Esophagus (tissue), 2 donors: ENCODE measurements around the gene AIG1. TPM values are rescaled to one million over a fixed set of nuclear protein-coding genes. Genes with fewer than 3 reads are reported as not detected.

Experiments
- H3K27ac ChIP-seq, 2 donors: one replicate each; pipeline ENCODE4 v1.5.1; 2013; ENCODE audit warnings: low read depth in 2 of 2, mild to moderate bottlenecking in 2 of 2, inconsistent platforms in 1 of 2, low read length in 1 of 2, moderate library complexity in 1 of 2
- H3K27me3 ChIP-seq, 2 donors: one replicate each; pipeline ENCODE4 v1.6.1; 2013; ENCODE audit warnings: low read length in 2 of 2, control low read depth in 1 of 2, mild to moderate bottlenecking in 1 of 2; ENCODE audit not compliant: insufficient read depth in 2 of 2, control insufficient read depth in 1 of 2
- H3K36me3 ChIP-seq, 2 donors: one replicate each; pipeline ENCODE4 v1.6.1; 2013; ENCODE audit warnings: low read length in 1 of 2; ENCODE audit not compliant: control insufficient read depth in 2 of 2, insufficient read depth in 2 of 2
- H3K4me1 ChIP-seq, 2 donors: one replicate each; pipeline ENCODE4 v1.6.1; 2013; ENCODE audit warnings: low read length in 1 of 2; ENCODE audit not compliant: control insufficient read depth in 2 of 2, insufficient read depth in 2 of 2
- H3K4me3 ChIP-seq, 2 donors: one replicate each; pipeline ENCODE4 v1.5.1; 2013; ENCODE audit warnings: low read length in 2 of 2, mild to moderate bottlenecking in 2 of 2, low read depth in 1 of 2, moderate library complexity in 1 of 2
- H3K9me3 ChIP-seq, 2 donors: one replicate each; pipeline ENCODE4 v1.6.1; 2013; ENCODE audit warnings: mild to moderate bottlenecking in 2 of 2, low read depth in 1 of 2, low read length in 1 of 2, moderate library complexity in 1 of 2; ENCODE audit not compliant: control insufficient read depth in 2 of 2, insufficient read depth in 1 of 2
- WGBS, 2 donors: extraction: QIAGEN DNeasy Blood & Tissue Kit; methylation state at CpG; one replicate each; pipeline ENCODE4 v1.1.7; 2013; 5-methylcytosine and 5-hydroxymethylcytosine counted together
- polyA plus RNA-seq, 2 donors: library from polyadenylated mRNA; stranded (reverse); fragments of 200-250 nt; gene quantifications; one replicate each; pipeline ENCODE4 v1.2.3, GENCODE V29; 2013
- donor health status: healthy with polysubstance abuse.
- donor health status: Bipolar disorder and iron deficiency.

AIG1 gene
- polyA plus RNA-seq, 2 donors = 28.5 to 44.6 TPM

DNA sequence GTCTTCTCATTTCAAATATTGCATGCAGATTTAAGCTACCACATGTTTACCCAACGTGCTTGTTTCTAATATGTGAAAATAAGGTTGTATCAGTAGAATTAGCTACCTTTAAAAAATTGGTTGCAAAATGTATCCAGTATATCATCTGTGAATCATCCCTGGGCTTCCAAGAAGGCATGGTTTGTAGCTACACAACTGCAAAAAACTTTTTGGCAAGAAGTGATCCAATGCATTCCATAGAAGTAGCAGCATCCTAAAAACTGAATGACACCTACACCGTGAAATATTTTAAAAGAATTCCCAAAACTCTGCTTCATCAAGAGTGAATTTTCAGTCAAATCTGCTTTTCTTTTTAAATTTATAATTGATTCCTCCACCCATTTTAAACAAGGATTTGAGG, 89.1 kb downstream of the AIG1 start:
- H3K4me3 ChIP-seq = no peak overlapping the region
- WGBS, 2 donors = 54 to 67% methylated on average over 2 of the region's 2 CpGs
- no peaks in the 10 kb centered on the region for H3K4me1 ChIP-seq
- peaks cover 0 to 2% of the 10 kb centered on the region in 2 donors for H3K36me3 ChIP-seq
- no peaks in the 10 kb centered on the region for H3K27me3 ChIP-seq
- no peaks in the 10 kb centered on the region for H3K9me3 ChIP-seq
- H3K27ac ChIP-seq = no peak overlapping the region

- H3K4me3 ChIP-seq = no peak overlapping the region
- no peak overlapping the region for H3K27ac ChIP-seq
- WGBS, 2 donors = 96 to 100% methylated on average over 1 of the region's 1 CpG
- no peaks in the 10 kb centered on the region for H3K9me3 ChIP-seq
- H3K36me3 ChIP-seq = peaks cover 0 to 2% of the 10 kb centered on the region in 2 donors
- H3K4me1 ChIP-seq = no peaks in the 10 kb centered on the region
- no peaks in the 10 kb centered on the region for H3K27me3 ChIP-seq
Observed at GRCh38 chr6:143150281-143150680, 89.6 kb downstream of the AIG1 start.

- WGBS, 2 donors = 89 to 94% methylated on average over 3 of the region's 3 CpGs
- Histone ChIP-seq H3K36me3 (peaks cover 0 to 2% of the 10 kb centered on the region in 2 donors), H3K27me3 (no peaks in the 10 kb centered on the region), H3K4me3 (no peak overlapping the region), H3K27ac (no peak overlapping the region), H3K9me3 (no peaks in the 10 kb centered on the region), H3K4me1 (no peaks in the 10 kb centered on the region)
Observed at GRCh38 chr6:143151381-143151780, 90.7 kb downstream of the AIG1 start.

DNA sequence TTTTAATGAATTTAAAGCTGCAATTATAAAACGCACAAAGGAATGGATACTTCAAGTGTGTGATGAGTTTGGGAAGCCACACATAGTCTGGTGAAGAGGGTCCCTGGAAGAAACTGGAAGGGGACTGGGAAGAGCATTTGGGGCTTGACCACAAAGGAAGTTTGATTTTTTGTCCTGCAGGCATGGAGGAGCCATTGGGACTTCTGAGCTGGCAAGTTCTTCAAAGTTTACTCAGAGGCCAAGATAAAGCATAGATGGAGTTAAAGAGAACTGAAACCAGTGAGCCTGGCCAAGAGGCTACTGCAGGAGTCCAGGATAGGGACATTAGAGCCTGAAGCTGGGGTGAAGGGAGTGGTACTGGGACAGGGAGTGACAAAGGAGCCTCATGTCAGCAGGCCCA, 95.0 kb downstream of the AIG1 start:
- WGBS, 2 donors = 97 to 99% methylated on average over 1 of the region's 1 CpG
- Histone ChIP-seq H3K9me3 (no peaks in the 10 kb centered on the region), H3K27ac (no peak overlapping the region), H3K4me3 (no peak overlapping the region), H3K4me1 (no peaks in the 10 kb centered on the region), H3K36me3 (peaks cover 0 to 2% of the 10 kb centered on the region in 2 donors), H3K27me3 (no peaks in the 10 kb centered on the region)

- 61 to 84% methylated on average over 2 of the region's 2 CpGs for WGBS, 2 donors
- Histone ChIP-seq H3K4me3 (no peak overlapping the region), H3K27me3 (no peaks in the 10 kb centered on the region), H3K36me3 (peaks cover 0 to 2% of the 10 kb centered on the region in 2 donors), H3K27ac (no peak overlapping the region), H3K4me1 (no peaks in the 10 kb centered on the region), H3K9me3 (no peaks in the 10 kb centered on the region)
Observed at GRCh38 chr6:143157131-143157530, 96.4 kb downstream of the AIG1 start.

- WGBS, 2 donors = 31 to 33% methylated on average over 3 of the region's 3 CpGs
- H3K27ac ChIP-seq = no peak overlapping the region
- no peaks in the 10 kb centered on the region for H3K36me3 ChIP-seq
- H3K4me3 ChIP-seq = no peak overlapping the region
- H3K9me3 ChIP-seq = no peaks in the 10 kb centered on the region
- no peaks in the 10 kb centered on the region for H3K4me1 ChIP-seq
- H3K27me3 ChIP-seq = no peaks in the 10 kb centered on the region
Observed at GRCh38 chr6:143158113-143158581, 97.5 kb downstream of the AIG1 start.

DNA sequence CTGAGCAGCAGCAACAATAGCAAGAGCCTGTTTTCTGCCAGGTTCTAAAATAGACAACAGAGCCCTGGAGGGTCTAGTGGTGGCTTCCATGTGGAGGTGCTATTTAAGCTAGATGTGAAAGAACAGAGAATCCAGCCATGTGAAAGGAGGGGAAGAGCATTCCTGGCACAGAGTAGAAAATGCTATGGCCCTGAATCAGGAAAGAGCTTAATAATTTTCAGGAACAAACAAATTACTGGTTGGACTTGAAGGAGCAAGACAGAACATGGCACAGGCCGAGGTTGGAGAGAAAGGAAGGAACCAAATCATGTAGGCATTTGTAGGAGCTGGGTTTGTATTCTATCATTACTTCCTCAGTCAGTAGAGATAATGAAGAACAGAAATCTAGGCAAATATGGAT, 98.3 kb downstream of the AIG1 start:
- H3K36me3 ChIP-seq = no peaks in the 10 kb centered on the region
- WGBS, 2 donors = 58 to 71% methylated on average over 1 of the region's 1 CpG
- H3K4me3 ChIP-seq = no peak overlapping the region
- H3K27ac ChIP-seq = no peak overlapping the region
- no peaks in the 10 kb centered on the region for H3K9me3 ChIP-seq
- H3K27me3 ChIP-seq = no peaks in the 10 kb centered on the region
- no peaks in the 10 kb centered on the region for H3K4me1 ChIP-seq

- no peaks in the 10 kb centered on the region for H3K27me3 ChIP-seq
- H3K4me1 ChIP-seq = no peaks in the 10 kb centered on the region
- no peak overlapping the region for H3K4me3 ChIP-seq
- H3K9me3 ChIP-seq = no peaks in the 10 kb centered on the region
- no peaks in the 10 kb centered on the region for H3K36me3 ChIP-seq
- WGBS, 2 donors = 69 to 76% methylated on average over 1 of the region's 1 CpG
- H3K27ac ChIP-seq = no peak overlapping the region
Observed at GRCh38 chr6:143160015-143160414, 99.3 kb downstream of the AIG1 start.

DNA sequence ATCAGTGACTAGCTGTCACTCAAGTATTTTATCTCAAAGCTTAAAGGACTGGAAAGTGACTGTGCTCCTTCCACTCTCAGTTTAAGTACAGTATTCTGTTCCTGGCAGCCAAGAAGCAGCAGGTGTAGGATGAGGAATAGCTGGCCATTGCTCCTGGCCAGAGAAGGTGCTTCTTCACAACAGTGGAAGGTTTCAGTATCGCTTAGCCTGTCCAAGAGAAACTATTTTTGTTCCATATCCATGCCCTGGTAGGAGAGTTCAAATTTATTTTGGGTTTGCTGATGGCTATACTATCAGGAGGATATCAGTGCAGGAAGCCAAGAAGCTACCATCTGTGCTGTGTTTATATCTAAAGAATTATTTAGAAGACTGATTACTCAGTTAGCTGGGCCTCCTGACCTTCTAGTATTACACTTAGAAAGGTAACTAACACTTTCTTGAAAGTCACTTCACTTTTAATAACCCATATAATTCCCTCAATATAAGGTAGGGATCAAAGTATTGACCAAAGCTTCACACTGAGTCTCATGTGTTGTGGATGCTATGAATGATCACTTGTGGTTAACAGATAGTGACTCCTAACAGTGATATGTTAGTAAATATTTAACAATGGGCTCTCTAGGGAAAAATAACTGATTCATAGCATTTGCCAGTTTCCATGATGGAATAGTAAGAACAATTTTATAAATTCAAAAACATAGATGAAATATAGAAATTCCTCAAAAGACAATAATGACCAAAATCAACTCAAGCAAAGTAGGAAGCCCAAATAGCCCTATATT, 99.9 kb downstream of the AIG1 start:
- H3K27ac ChIP-seq = no peak overlapping the region
- WGBS, 2 donors = 88 to 93% methylated on average over 1 of the region's 1 CpG
- no peaks in the 10 kb centered on the region for H3K27me3 ChIP-seq
- H3K4me1 ChIP-seq = no peaks in the 10 kb centered on the region
- no peak overlapping the region for H3K4me3 ChIP-seq
- H3K36me3 ChIP-seq = no peaks in the 10 kb centered on the region
- H3K9me3 ChIP-seq = no peaks in the 10 kb centered on the region

GRCh38 chr6:143163621-143164020, 102.9 kb downstream of the AIG1 start:
- no peaks in the 10 kb centered on the region for H3K9me3 ChIP-seq
- WGBS, 2 donors = 61 to 83% methylated on average over 1 of the region's 1 CpG
- H3K36me3 ChIP-seq = no peaks in the 10 kb centered on the region
- no peaks in the 10 kb centered on the region for H3K27me3 ChIP-seq
- no peak overlapping the region for H3K4me3 ChIP-seq
- H3K4me1 ChIP-seq = no peaks in the 10 kb centered on the region
- no peak overlapping the region for H3K27ac ChIP-seq
